Activated naive CD8-positive, alpha-beta T cell treated with anti-CD3 and anti-CD28 coated beads, Interleukin-2, amount 10 ng/mL, durations not matched to agents 7 days and 5 days (primary cell): ENCODE results near the gene CPNE4. TPM values are rescaled to one million over a fixed set of nuclear protein-coding genes. Genes with fewer than 3 reads are reported as not detected.

Experiments
- ATAC-seq: fragments of 150-1000 bp; cut with Tn5 transposase; one replicate; pipeline ENCODE4 v1.10.0; 2021; ENCODE audit warnings: low read depth, moderate library complexity
- POLR2A ChIA-PET: fragments of 350-600 bp; sonication (Branson Sonifier 250); formaldehyde crosslinking; loops from one replicate; lab custom pipeline; 2021; ENCODE audit warnings: antibody characterized with exemption; lab: Charles Lee
- DNase-seq: peaks from one replicate; pipeline ENCODE4 v3.0.0; 2021
- H3K27ac Mint-ChIP-seq: one replicate; pipeline ENCODE4 v1.8.0; 2022; ENCODE audit warnings: mild to moderate bottlenecking, mixed read lengths
- H3K27me3 Mint-ChIP-seq: one replicate; pipeline ENCODE4 v1.8.0; 2022; ENCODE audit warnings: mild to moderate bottlenecking, moderate library complexity, mixed read lengths
- H3K36me3 Mint-ChIP-seq: one replicate; pipeline ENCODE4 v1.8.0; 2021; ENCODE audit warnings: mild to moderate bottlenecking, mixed read lengths
- H3K4me1 Mint-ChIP-seq: one replicate; pipeline ENCODE4 v1.8.0; 2021; ENCODE audit warnings: mixed read lengths
- H3K4me3 Mint-ChIP-seq: one replicate; pipeline ENCODE4 v1.8.0; 2022; ENCODE audit warnings: mild to moderate bottlenecking, moderate library complexity, mixed read lengths
- H3K9me3 Mint-ChIP-seq: one replicate; pipeline ENCODE4 v1.8.0; 2021; ENCODE audit warnings: mixed read lengths
- total RNA-seq, 2 experiments: library from RNA; stranded (reverse); gene quantifications; one replicate each; pipeline ENCODE4 v1.2.3, GENCODE V29; 2021

Gene CPNE4
- total RNA-seq, 2 experiments from 2014 or later = not detected

GRCh38 chr3:131714585-131715220 lies 320.1 kb downstream of the CPNE4 start:
- H3K4me3 Mint-ChIP-seq = no peak overlapping the region
- POLR2A ChIA-PET = no interaction called here

DNA sequence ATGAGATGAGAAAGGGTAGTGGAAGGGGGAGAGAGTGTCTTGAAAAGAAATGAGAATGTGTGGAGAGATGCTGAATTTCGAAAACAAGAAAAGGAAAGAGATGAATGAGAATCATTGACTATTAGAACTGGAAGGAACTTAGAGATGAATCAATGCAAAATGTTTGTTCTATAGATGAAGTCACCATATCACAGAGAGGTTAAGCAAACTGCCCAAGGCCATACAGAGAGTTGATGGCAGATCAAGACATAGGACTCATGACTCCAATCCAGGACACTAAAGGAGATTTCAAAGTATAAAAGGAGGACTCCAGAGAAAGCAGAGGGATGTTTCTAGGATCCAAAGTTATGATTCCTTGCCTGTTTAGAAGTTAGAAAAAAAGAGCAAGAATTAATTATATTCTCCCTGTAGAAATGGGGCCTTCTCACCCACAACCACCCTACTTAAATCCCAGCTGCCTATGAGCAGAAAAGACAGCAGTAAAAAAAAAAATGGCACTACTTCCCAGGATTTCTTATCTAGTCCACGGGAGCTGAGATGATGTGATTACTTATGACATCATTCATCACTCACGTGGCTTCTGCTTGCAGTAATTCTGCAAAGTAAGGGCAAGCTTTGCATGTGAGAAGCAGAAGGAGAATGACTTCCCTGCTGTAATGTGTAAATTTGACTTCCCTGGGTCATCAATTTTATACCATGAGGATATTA lies 321.2 kb downstream of the CPNE4 start:
- ATAC-seq = no peak
- H3K36me3 Mint-ChIP-seq = no peaks in the 10 kb centered on the region
- DNase-seq = no peak
- H3K9me3 Mint-ChIP-seq = no peaks in the 10 kb centered on the region
- no peaks in the 10 kb centered on the region for H3K4me1 Mint-ChIP-seq
- POLR2A ChIA-PET = no interaction called here
- H3K4me3 Mint-ChIP-seq = no peak overlapping the region
- no peak overlapping the region for H3K27ac Mint-ChIP-seq
- H3K27me3 Mint-ChIP-seq = peaks cover 2% of the 10 kb centered on the region

More at GRCh38 chr3:131714585-131715220, 320.1 kb downstream of the CPNE4 start:
- no peaks in the 10 kb centered on the region for H3K36me3 Mint-ChIP-seq
- H3K27ac Mint-ChIP-seq = no peak overlapping the region
- no peak for ATAC-seq
- H3K4me1 Mint-ChIP-seq = no peaks in the 10 kb centered on the region
- peaks cover 2% of the 10 kb centered on the region for H3K27me3 Mint-ChIP-seq
- no peak for DNase-seq
- no peaks in the 10 kb centered on the region for H3K9me3 Mint-ChIP-seq

DNA sequence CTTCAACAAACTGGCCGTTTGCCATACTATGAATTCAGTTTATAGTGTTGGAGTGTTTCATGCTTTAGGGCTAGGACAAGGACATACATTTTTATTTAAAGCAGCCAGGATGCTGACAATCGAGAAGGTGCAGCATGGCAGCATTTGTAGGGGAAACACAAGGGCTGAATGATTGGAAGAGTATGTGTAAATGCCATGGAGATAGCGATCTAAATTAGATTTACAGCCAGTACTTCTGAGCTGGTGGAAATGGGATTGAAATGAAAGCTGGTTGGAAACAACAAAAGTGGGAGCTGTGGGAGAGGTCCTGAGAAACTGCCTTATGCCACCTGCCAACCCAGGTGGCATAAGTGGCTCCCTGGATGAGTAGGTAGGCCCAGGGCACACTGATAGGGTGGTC lies 322.2 kb downstream of the CPNE4 start:
- H3K4me3 Mint-ChIP-seq = no peak overlapping the region
- no peaks in the 10 kb centered on the region for H3K9me3 Mint-ChIP-seq
- ATAC-seq (no peak), DNase-seq (no peak)
- H3K36me3 Mint-ChIP-seq = no peaks in the 10 kb centered on the region
- POLR2A ChIA-PET = no interaction called here
- no peaks in the 10 kb centered on the region for H3K4me1 Mint-ChIP-seq
- H3K27me3 Mint-ChIP-seq = peaks cover 2% of the 10 kb centered on the region
- no peak overlapping the region for H3K27ac Mint-ChIP-seq

- peaks cover 2% of the 10 kb centered on the region for H3K27me3 Mint-ChIP-seq
- H3K9me3 Mint-ChIP-seq = no peaks in the 10 kb centered on the region
- DNase-seq (no peak), ATAC-seq (no peak)
- no peak overlapping the region for H3K27ac Mint-ChIP-seq
- no peaks in the 10 kb centered on the region for H3K4me1 Mint-ChIP-seq
- H3K4me3 Mint-ChIP-seq = no peak overlapping the region
- no peaks in the 10 kb centered on the region for H3K36me3 Mint-ChIP-seq
- POLR2A ChIA-PET = no interaction called here
Observed at GRCh38 chr3:131711114-131711768, 323.6 kb downstream of the CPNE4 start.

GRCh38 chr3:131708241-131708640 lies 326.6 kb downstream of the CPNE4 start:
- no peaks in the 10 kb centered on the region for H3K9me3 Mint-ChIP-seq

GRCh38 chr3:131705558-131706051 lies 329.2 kb downstream of the CPNE4 start:
- POLR2A ChIA-PET = no interaction called here
- no peak for DNase-seq
- Mint-ChIP-seq H3K27me3 (peaks cover 4% of the 10 kb centered on the region), H3K27ac (no peak overlapping the region), H3K36me3 (no peaks in the 10 kb centered on the region), H3K9me3 (no peaks in the 10 kb centered on the region), H3K4me3 (no peak overlapping the region), H3K4me1 (no peaks in the 10 kb centered on the region)
- ATAC-seq = no peak

More at GRCh38 chr3:131708241-131708640, 326.6 kb downstream of the CPNE4 start:
- no peak for ATAC-seq
- POLR2A ChIA-PET = no interaction called here
- no peak overlapping the region for H3K27ac Mint-ChIP-seq
- no peaks in the 10 kb centered on the region for H3K4me1 Mint-ChIP-seq
- no peak overlapping the region for H3K4me3 Mint-ChIP-seq
- no peaks in the 10 kb centered on the region for H3K36me3 Mint-ChIP-seq
- DNase-seq = no peak
- peaks cover 5% of the 10 kb centered on the region for H3K27me3 Mint-ChIP-seq

- H3K9me3 Mint-ChIP-seq = no peaks in the 10 kb centered on the region
- H3K4me3 Mint-ChIP-seq = no peak overlapping the region
- H3K27me3 Mint-ChIP-seq = peaks cover 4% of the 10 kb centered on the region
- no peak overlapping the region for H3K27ac Mint-ChIP-seq
- H3K4me1 Mint-ChIP-seq = no peaks in the 10 kb centered on the region
- no peaks in the 10 kb centered on the region for H3K36me3 Mint-ChIP-seq
- POLR2A ChIA-PET = no interaction called here
- ATAC-seq (no peak), DNase-seq (no peak)
Observed at GRCh38 chr3:131705099-131705498, 329.7 kb downstream of the CPNE4 start.

DNA sequence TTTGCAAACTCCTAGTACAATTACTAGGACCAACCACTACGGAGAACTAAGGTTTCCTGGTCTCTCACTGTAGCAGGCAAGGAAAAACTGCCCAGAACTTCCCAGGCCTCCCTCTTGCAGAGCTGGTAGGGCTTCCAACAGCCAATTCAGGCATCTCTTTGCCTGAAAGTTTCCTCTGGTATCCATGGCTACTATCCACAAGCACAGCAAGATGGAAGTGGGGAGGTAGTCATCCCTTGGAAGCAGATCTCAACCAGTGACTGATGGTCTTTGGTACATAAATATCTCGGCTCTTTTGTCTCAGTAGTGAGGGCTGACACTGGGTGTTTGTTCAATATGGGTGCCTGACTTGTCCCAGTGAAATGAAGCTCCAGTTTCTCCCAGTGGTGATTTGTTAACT lies 330.7 kb downstream of the CPNE4 start:
- no peaks in the 10 kb centered on the region for H3K9me3 Mint-ChIP-seq
- no peak overlapping the region for H3K4me3 Mint-ChIP-seq
- DNase-seq = no peak
- H3K4me1 Mint-ChIP-seq = no peaks in the 10 kb centered on the region
- peaks cover 4% of the 10 kb centered on the region for H3K27me3 Mint-ChIP-seq
- no peaks in the 10 kb centered on the region for H3K36me3 Mint-ChIP-seq
- POLR2A ChIA-PET = no interaction called here
- no peak for ATAC-seq
- no peak overlapping the region for H3K27ac Mint-ChIP-seq

DNA sequence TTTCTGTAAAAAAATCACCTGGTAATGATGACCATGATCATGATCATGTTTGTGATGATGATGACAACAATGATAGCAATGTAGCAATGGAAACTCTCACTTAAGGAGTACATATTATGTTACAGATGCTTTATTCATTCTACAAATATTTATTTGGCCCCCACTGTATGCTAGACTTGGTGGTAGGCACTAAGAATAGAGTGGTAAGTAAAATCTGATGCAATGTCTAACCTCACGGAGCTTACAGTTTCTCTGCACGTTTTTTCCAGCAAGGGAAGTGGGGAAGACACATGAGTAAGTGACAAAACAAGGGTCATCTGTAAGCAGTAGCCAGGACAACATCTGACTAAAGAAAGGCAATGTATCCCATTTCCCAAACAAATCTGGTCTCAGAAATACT lies 332.7 kb downstream of the CPNE4 start:
- no peaks in the 10 kb centered on the region for H3K36me3 Mint-ChIP-seq
- no peak overlapping the region for H3K4me3 Mint-ChIP-seq
- no peak overlapping the region for H3K27ac Mint-ChIP-seq
- no peak for DNase-seq
- H3K9me3 Mint-ChIP-seq = no peaks in the 10 kb centered on the region
- H3K4me1 Mint-ChIP-seq = no peaks in the 10 kb centered on the region
- POLR2A ChIA-PET = no interaction called here
- ATAC-seq = no peak
- peaks cover 4% of the 10 kb centered on the region for H3K27me3 Mint-ChIP-seq

GRCh38 chr3:131701153-131701770 lies 333.6 kb downstream of the CPNE4 start:
- Mint-ChIP-seq H3K4me3 (no peak overlapping the region), H3K27ac (no peak overlapping the region), H3K27me3 (peaks cover 4% of the 10 kb centered on the region), H3K36me3 (no peaks in the 10 kb centered on the region), H3K4me1 (no peaks in the 10 kb centered on the region), H3K9me3 (no peaks in the 10 kb centered on the region)
- POLR2A ChIA-PET = no interaction called here
- no peak for ATAC-seq
- DNase-seq = no peak

- H3K27me3 Mint-ChIP-seq = no peaks in the 10 kb centered on the region
- no peaks in the 10 kb centered on the region for H3K36me3 Mint-ChIP-seq
- H3K4me1 Mint-ChIP-seq = no peaks in the 10 kb centered on the region
- no peaks in the 10 kb centered on the region for H3K9me3 Mint-ChIP-seq
- H3K27ac Mint-ChIP-seq = no peak overlapping the region
- H3K4me3 Mint-ChIP-seq = no peak overlapping the region
- ATAC-seq (no peak), DNase-seq (no peak)
- POLR2A ChIA-PET = no interaction called here
Observed at GRCh38 chr3:131699001-131699400, 335.8 kb downstream of the CPNE4 start.

DNA sequence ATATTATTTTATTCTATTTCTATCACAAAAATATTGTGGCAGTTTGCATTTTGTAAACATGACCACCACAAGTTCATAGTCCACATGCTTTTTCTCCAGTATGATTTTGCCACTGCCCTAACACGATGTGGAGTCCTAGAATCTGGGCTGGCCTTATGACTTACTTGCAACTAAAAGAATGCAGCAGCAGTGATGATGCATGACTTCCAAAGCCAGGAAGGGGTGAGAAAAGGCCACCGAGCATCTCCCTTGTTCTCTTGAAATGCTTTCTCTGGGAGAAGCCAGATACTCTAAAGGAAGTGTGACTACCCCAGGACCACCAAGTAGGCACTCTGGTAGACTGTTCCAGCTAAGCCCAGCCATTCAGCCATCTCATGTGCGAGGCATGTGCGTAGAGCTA lies 340.4 kb downstream of the CPNE4 start:
- Mint-ChIP-seq H3K4me3 (no peak overlapping the region), H3K36me3 (no peaks in the 10 kb centered on the region), H3K9me3 (no peaks in the 10 kb centered on the region), H3K27ac (no peak overlapping the region), H3K4me1 (no peaks in the 10 kb centered on the region), H3K27me3 (no peaks in the 10 kb centered on the region)
- no peak for ATAC-seq
- no peak for DNase-seq
- POLR2A ChIA-PET = no interaction called here

- POLR2A ChIA-PET = no interaction called here
- no peak overlapping the region for H3K4me3 Mint-ChIP-seq
- H3K4me1 Mint-ChIP-seq = no peaks in the 10 kb centered on the region
- H3K9me3 Mint-ChIP-seq = no peaks in the 10 kb centered on the region
- no peak for ATAC-seq
- H3K27ac Mint-ChIP-seq = no peak overlapping the region
- no peak for DNase-seq
- H3K27me3 Mint-ChIP-seq = peaks cover 2% of the 10 kb centered on the region
- H3K36me3 Mint-ChIP-seq = no peaks in the 10 kb centered on the region
Observed at GRCh38 chr3:131692356-131692755, 342.5 kb downstream of the CPNE4 start.
